Osteocyte (in vitro differentiated cells): ENCODE measurements around the gene KRT80. TPM values are rescaled to one million over a fixed set of nuclear protein-coding genes. Genes with fewer than 3 reads are reported as not detected.

Experiments used
- DNase-seq: peaks from one replicate; pipeline ENCODE4 v3.0.0; 2021; ENCODE audit warnings: mixed read lengths; ENCODE audit not compliant: unreplicated experiment; ENCODE audit errors: extremely low spot score
- H3K27ac Mint-ChIP-seq: one replicate; pipeline ENCODE4 v1.8.0; 2021; ENCODE audit warnings: mild to moderate bottlenecking, mixed read lengths; ENCODE audit not compliant: unreplicated experiment
- H3K27me3 Mint-ChIP-seq: one replicate; pipeline ENCODE4 v1.8.0; 2021; ENCODE audit warnings: mixed read lengths; ENCODE audit not compliant: unreplicated experiment
- H3K36me3 Mint-ChIP-seq: one replicate; pipeline ENCODE4 v1.8.0; 2021; ENCODE audit warnings: mixed read lengths; ENCODE audit not compliant: unreplicated experiment
- H3K4me1 Mint-ChIP-seq: one replicate; pipeline ENCODE4 v1.8.0; 2021; ENCODE audit warnings: mixed read lengths; ENCODE audit not compliant: unreplicated experiment
- H3K4me3 Mint-ChIP-seq: one replicate; pipeline ENCODE4 v1.8.0; 2021; ENCODE audit warnings: mild to moderate bottlenecking, moderate library complexity, mixed read lengths; ENCODE audit not compliant: unreplicated experiment
- H3K9me3 Mint-ChIP-seq: one replicate; pipeline ENCODE4 v1.8.0; 2021; ENCODE audit warnings: mixed read lengths; ENCODE audit not compliant: unreplicated experiment
- total RNA-seq: library from RNA; stranded (reverse); gene quantifications from 2 replicates; pipeline ENCODE4 v1.2.1, GENCODE V29; 2021
- TF ChIP-seq, protein P1 (sequence below): fragments of 200-600 bp; sonication (generic); IDR thresholded peaks from 2 replicates; pipeline ENCODE4 v1.5.0; 2021; ENCODE audit warnings: antibody characterized with exemption, mild to moderate bottlenecking, moderate library complexity

The KRT80 gene
- total RNA-seq, 1 donor from 2014 or later = 9.9 TPM

- H3K4me3 Mint-ChIP-seq = no peak overlapping the region
- no peaks in the 10 kb centered on the region for H3K9me3 Mint-ChIP-seq
- H3K4me1 Mint-ChIP-seq = peaks cover 68% of the 10 kb centered on the region
- no peak for DNase-seq
- H3K36me3 Mint-ChIP-seq = no peaks in the 10 kb centered on the region
- H3K27ac Mint-ChIP-seq = no peak overlapping the region
- H3K27me3 Mint-ChIP-seq = no peaks in the 10 kb centered on the region
- TF ChIP-seq, protein P1, sequence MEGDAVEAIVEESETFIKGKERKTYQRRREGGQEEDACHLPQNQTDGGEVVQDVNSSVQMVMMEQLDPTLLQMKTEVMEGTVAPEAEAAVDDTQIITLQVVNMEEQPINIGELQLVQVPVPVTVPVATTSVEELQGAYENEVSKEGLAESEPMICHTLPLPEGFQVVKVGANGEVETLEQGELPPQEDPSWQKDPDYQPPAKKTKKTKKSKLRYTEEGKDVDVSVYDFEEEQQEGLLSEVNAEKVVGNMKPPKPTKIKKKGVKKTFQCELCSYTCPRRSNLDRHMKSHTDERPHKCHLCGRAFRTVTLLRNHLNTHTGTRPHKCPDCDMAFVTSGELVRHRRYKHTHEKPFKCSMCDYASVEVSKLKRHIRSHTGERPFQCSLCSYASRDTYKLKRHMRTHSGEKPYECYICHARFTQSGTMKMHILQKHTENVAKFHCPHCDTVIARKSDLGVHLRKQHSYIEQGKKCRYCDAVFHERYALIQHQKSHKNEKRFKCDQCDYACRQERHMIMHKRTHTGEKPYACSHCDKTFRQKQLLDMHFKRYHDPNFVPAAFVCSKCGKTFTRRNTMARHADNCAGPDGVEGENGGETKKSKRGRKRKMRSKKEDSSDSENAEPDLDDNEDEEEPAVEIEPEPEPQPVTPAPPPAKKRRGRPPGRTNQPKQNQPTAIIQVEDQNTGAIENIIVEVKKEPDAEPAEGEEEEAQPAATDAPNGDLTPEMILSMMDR = no peak
Observed at GRCh38 chr12:52207106-52207505, 15.3 kb upstream of the KRT80 start.

- no peak overlapping the region for H3K4me3 Mint-ChIP-seq
- H3K27ac Mint-ChIP-seq = peak overlapping the region; percentile 6
Observed at GRCh38 chr12:52206304-52207040, 14.7 kb upstream of the KRT80 start.

DNA sequence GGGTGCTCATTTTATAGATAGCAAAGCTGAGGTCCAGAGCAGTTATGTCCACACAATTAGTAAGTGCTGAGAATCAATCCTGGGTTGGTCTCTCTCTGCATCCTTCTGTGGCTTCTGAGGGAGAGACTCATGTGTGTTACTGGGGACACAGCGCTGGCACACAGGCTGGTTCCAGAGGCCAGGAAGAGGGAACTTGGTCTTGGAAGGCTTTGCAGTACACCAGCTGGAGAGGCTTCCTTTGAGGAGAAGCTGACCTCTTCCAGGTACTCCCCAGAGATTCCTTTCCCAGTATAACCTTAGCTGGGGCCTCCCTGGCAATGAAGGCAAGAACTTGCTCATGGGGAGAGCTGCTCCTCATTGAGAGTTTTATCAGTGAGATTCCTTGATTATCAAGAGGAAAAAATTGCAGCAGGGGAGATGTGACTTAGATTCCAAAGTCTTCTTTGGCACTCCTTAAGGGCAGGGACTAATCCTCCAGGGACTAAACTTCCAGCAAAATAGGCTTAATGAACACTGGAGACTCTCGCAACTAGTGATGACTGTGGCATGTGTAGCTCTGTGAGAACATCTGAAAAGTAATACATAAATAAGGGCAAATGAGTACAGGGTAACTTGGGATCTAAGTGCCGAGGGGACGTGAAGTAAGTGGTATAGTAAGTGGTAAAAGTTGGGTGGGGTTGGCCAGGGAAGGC, 13.9 kb upstream of the KRT80 start:
- TF ChIP-seq, protein P1 = no peak
- no peak for DNase-seq
- H3K27ac Mint-ChIP-seq = peak overlapping the region; percentile 8
- H3K4me3 Mint-ChIP-seq = no peak overlapping the region
- no peaks in the 10 kb centered on the region for H3K36me3 Mint-ChIP-seq
- H3K4me1 Mint-ChIP-seq = peaks cover 71% of the 10 kb centered on the region
- H3K9me3 Mint-ChIP-seq = no peaks in the 10 kb centered on the region
- no peaks in the 10 kb centered on the region for H3K27me3 Mint-ChIP-seq

More at GRCh38 chr12:52206304-52207040, 14.7 kb upstream of the KRT80 start:
- H3K4me1 Mint-ChIP-seq = peaks cover 71% of the 10 kb centered on the region
- no peaks in the 10 kb centered on the region for H3K36me3 Mint-ChIP-seq
- no peaks in the 10 kb centered on the region for H3K27me3 Mint-ChIP-seq
- H3K9me3 Mint-ChIP-seq = no peaks in the 10 kb centered on the region
- no peak for DNase-seq
- TF ChIP-seq, protein P1 = no peak

DNA sequence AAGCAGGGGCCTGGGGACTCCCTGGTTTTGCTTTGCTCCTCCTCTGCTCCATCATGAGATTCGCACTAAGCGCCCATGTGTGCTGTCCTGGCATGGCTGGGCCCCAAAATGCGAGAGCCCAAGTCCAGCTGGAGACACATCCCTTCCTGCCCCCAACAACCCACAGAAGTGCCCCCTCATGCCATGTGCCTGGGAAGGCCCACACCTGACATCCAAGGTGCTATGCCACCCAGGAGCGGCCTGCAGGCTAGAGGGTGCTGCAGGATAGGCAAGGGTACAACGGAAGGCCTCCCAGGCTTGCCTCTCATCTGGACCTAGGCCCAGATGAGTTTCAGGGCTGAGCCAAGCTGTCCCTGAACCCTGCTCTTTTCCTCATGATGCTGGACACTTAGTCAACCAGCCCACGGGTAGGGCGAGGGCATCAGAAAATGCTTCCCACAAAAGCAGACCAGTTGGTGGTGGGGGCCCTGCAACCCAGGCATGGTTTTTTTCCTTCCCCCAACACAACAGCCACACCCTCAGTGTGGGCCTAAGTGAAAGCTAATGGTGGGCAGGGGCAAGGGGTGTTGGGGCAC, 13.2 kb upstream of the KRT80 start:
- DNase-seq = no peak
- Mint-ChIP-seq H3K4me1 (peaks cover 71% of the 10 kb centered on the region), H3K4me3 (no peak overlapping the region), H3K9me3 (no peaks in the 10 kb centered on the region), H3K36me3 (no peaks in the 10 kb centered on the region), H3K27me3 (no peaks in the 10 kb centered on the region), H3K27ac (peak overlapping the region; percentile 8)
- TF ChIP-seq, protein P1 = no peak
